GM12801 (cell line): ENCODE measurements around the gene CENPE.

Experiments used
- TF ChIP-seq, protein P1 (sequence below): IDR thresholded peaks from one replicate; pipeline ENCODE4 v1.5.1; 2011; ENCODE audit warnings: control low read depth; ENCODE audit not compliant: insufficient read length; ENCODE audit errors: extremely low read depth

The CENPE gene

GRCh38 chr4:103079621-103080020 is 118.5 kb downstream of the CENPE start:
- TF ChIP-seq, protein P1, sequence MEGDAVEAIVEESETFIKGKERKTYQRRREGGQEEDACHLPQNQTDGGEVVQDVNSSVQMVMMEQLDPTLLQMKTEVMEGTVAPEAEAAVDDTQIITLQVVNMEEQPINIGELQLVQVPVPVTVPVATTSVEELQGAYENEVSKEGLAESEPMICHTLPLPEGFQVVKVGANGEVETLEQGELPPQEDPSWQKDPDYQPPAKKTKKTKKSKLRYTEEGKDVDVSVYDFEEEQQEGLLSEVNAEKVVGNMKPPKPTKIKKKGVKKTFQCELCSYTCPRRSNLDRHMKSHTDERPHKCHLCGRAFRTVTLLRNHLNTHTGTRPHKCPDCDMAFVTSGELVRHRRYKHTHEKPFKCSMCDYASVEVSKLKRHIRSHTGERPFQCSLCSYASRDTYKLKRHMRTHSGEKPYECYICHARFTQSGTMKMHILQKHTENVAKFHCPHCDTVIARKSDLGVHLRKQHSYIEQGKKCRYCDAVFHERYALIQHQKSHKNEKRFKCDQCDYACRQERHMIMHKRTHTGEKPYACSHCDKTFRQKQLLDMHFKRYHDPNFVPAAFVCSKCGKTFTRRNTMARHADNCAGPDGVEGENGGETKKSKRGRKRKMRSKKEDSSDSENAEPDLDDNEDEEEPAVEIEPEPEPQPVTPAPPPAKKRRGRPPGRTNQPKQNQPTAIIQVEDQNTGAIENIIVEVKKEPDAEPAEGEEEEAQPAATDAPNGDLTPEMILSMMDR: no peak

- TF ChIP-seq, protein P1: no peak
Measured at GRCh38 chr4:103076747-103077347, 121.3 kb downstream of the CENPE start, which contains the start of gene SLC9B2. TSS of gene SLC9B2 (minus strand) at chr4:103076761. CDS start at chr4:103067550, 9,211 bp downstream.

GRCh38 chr4:103075894-103076746 is 122.0 kb downstream of the CENPE start:
- TF ChIP-seq, protein P1: no peak

DNA sequence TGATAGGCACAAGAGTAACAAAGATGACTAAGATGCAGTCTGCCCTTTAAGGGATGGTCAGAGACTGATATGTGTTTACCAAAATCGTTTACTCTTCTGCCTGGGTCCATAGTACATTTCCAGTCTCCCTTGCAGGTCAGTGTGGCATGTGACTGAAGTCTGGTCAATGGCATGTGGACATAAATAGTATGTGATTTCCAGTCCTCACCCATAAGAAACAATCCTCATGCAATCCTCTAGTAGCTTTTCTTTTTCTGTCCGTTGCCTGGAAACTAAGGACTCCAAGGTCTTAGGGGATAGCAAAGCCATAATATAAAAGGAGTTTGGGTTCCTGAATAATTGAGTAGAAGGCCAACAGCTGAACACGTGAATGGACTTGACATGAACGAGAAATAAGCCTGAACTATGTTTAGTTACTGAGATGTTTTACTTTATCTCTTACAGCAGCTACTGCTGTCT is 122.7 kb downstream of the CENPE start:
- TF ChIP-seq, protein P1: no peak

DNA sequence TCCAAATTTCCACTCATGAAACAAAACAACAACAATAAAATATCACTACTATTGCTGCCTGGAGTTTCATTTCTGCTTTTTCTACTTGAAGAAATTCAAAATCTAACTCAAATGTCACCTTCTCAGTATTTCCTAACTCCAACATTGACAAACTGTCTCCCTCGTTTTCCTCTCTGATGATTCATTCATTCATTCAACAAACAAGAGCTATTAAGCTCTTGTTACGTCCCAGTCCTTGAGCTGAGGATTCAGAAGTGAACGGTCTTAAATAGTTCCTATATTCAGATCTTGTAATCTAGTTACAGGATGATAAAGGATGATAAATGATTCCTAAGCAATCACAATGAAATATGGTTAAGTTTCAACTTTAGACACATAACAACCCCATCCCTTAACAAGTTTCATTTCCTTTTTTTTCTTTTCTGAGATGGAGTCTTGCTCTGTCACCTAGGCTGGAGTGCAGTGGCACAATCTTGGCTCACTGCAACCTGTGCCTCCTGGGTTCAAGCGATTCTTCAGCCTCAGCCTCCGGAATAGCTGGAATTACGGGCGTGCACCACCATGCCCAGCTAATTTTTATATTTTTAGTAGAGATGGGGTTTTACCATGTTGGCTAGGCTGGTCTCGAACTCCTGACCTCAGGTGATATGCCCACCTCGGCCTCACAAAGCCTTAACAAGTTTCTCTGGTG is 123.3 kb downstream of the CENPE start:
- TF ChIP-seq, protein P1: no peak

DNA sequence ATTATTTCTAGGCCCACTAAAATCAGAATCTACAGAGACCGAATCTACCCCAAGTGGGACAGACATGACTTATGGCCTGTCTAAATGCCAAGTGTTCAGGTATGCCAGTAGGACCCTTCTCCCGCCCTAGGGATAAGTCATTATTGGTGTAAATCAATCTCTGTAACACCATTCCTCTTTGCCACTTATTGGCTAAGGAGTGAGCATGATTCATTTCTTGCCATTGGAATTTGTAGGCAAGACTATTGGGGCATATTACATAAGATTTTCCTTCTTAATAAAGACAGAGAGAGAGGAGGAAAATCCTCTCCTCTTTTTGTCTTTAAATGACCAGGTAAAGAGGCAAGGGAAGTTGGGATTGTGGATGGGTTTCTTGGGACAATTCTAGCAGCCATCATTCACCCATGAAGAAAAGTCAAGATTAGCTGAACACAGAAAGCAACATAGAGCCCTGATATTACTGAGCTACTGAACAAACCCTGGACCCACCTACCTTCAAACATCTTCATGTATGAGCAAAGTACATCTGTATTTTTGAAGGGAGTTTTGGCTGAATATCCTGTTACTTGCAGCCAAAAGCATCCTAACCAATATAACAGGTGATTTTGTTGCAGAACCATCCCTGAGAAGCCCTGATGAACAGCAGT is 124.2 kb downstream of the CENPE start:
- TF ChIP-seq, protein P1: no peak
